Measurements from ENCODE around the gene SLC7A9.

SLC7A9 gene

DNA sequence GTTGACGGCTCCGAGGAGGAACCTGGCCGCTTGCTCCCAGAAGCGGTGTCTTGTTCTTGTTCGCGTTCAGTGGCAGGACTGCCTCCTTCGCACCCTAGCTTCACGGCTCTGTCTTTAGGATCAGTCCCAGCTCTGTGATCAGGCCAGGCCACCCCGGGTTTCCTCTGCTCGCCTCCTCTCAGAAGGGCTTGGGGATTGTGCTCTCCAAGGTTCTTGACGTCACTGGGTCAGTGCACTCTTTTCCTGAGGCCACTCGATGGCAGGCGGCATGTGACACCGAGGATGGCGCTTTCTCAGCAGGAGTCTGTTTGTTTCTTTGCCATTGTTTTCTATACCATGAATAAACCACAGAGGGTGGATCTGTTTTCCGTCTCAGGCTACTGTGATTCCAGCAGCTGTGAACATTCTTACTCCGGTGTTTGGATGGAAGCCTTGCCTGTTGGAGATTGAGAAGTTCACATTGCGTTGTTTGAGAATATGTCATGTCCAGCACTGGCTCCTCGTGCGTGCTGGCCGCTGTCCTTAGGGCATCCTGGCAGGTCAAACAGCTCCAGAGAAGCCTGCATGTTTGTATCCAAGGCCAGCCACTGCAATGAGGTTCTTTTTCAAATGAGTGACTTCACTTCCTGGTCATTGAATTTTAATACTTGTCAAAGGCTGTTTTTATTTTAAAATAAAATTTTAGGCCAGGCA lies 44.5 kb downstream of the SLC7A9 start:
- DNase-seq (ENCODE audit: low spot score): no peak

DNA sequence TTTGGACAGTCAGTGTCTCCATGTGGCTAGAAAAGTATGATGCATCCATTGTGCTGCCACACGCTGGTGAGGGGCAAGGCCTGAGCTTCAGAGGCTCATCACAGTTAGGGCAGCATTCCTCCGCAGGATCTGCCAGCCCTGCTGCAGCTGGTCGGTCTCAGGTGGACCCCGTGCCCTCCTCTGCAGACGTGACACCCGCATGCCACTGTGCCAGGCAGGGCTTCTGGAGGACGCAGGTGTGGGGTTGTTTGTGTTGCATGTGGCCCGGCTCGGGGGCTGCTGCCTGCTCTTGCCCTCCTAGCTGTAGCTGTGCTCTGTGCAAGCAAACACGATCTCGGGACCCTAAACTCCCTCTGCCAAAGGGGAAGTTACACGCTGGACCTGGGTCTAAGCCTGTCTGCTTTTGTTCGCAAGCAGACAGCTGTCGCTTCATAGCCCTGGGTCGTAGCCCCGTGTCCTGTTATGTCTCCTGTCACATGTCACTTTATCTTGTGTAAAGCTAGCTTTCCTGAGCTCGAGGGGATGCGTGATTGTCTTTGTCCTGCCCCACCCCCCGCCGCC lies 45.3 kb downstream of the SLC7A9 start:
- DNase-seq (ENCODE audit: low spot score): no peak

DNA sequence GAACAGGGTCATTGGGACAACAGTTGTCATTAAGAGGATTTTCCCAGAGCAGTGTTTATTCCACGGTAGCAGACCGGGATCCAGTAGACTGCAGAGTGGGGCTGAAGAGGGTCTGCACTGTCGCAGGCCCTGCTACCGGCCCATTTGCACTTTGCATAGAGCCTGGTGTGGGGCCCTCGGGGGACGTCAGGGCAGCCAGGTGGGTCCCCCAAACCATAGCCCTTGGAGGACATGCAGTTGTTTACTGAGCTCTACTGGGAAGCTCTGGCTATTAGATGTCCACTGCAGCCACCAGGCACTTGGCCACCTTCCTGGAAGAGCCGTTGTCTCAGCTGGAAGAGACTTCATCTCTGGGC lies 45.8 kb downstream of the SLC7A9 start:
- no peak for DNase-seq (ENCODE audit: low spot score)

DNA sequence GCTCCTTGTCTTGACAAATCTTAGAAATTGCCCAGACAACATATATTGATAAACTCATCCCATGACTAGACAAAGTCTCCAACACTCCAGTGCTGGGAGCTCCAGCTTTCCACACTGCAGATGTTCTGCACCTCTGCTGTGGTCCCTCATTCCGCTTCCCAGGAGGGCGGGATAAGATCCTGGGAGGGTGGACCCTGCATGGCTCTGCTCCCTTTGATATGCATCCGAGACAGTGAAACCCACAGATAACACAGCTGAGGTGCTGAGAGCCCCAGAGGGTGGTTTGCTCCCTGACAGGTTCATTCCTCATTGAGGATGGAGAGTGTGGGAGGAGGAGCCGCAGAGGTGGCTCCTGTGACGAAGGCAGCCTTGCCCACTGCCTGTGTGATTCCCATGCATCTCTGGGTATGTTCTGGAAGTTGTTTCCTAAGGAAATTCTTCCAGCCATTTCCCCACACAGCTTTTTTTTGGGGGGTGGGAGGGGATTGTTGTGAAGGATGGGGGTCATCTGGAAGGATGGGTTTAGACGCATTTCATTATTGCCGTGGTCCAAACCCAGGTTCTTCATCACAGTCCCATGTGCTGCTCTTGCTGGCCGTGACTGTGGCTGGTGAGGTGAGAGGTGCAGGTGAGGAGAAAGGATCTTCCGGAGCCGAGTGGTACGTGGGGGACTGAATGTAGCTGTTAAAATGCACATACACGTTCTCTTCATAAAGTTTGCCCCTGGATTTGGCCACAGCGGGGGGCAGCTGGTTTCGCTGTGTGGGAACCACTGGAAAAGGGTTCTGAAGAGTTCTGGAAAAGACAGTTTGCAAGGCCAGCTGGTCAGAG lies 46.4 kb downstream of the SLC7A9 start:
- no peak for DNase-seq (ENCODE audit: low spot score)

DNA sequence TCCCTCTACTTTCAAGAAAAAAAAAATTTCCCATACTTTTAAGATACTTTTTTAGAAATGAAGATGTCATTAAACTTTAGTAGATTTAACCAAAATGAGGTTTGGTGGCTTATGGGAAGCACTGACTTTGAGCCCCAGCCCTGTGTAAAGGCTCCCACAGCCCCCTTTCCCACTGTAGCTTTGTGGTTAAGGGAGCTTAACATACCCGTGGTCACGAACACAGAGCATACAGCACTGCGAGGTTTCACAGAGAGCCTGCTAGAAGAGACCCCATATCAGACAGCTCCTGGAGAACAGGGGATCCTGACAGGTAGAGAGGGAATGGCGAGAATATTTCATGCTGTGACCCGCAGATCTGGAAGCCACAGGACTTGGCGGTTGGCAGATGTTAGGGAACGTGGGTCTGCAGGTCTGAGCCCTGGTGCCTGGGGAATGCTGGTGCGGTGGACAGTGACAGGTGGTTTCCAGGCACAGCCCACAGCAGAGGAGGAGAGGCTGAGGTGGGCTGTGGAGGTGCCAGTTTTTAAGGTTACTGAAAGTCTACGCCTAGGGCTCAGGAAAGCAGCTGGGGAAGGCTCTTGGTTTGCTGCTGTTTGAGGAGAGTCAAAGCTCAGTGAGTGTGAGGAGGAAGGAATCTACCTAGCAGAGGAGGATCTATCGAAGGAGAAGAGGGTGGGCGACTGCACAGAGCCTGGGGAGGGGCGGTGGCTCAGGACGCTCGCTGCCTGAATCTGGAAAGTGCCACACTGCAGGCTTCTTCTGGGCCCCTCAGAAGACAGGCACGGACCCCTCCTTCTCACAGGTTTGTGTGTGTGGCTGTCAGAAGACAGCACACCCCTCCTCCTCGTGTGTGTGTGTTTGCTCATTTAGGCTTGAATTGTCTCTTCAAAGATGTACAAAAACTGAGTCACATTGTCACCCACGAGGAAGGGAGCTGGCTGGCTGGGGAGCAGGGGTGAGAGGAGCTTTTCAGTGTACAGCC lies 49.9 kb downstream of the SLC7A9 start:
- DNase-seq (ENCODE audit: low spot score): no peak

DNA sequence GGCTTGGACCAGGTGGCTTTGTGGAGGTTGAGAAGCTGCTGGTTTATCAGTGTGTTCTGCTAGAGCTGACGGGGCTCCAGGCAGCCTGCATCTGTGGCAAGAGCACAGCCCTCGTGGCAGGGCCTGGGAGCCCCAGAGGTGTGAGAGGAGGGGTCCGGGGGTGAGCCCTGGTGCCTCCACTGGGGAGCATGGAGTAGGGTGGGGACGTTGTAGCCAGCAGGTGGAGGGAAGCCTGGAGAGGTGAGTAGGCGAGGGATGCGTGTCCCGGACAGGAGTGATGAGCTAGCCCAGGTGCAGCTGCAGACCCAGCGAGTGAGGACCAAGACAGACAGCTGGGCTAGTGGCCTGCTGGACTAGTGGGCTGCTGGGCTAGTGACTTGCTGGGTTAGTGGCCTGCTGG lies 51.0 kb downstream of the SLC7A9 start:
- no peak for DNase-seq (ENCODE audit: low spot score)

DNA sequence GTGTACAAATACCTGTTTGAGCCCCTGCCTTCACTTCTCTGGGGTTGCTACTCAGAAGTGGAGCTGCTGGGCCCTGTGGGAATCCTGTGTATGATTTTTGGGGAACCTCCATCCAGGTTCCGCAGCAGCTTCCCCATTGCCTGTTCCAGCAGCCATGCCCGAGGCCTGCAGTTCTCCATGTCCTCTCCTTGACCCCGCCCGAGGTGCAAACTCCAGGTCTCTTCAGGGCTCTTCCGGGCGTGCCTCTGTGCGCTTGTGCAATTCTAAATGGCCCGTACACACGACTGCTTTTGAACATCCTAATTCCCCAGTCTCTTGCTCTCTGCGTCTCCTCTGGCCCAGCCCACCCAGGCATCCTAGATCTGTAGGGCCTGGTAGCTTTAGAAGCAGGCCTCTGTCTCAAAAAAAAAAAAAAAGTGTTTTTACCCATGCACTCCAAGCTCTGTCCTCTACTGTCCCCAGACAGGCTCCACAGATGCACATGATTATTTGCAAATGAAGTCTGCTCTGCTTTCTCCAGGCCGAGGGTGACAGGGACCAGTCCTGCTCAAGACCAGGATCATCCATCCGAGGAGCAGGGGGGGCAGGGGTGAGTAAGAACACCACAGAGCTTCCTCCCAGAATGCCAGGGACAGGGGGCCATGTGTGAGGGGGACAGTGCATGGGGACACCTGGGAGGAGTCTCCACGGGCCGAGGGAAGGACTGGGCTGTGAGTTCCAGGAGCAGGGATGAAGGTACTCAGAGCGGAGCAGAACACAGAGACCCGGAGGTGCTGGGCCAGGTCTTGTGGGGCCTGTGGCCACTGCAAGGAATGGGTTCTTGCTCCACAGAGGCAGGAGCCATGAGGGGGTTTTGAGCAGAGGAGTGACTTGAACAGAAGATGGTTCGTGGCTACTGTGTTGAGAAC lies 51.7 kb downstream of the SLC7A9 start:
- no peak for DNase-seq (ENCODE audit: low spot score)

DNA sequence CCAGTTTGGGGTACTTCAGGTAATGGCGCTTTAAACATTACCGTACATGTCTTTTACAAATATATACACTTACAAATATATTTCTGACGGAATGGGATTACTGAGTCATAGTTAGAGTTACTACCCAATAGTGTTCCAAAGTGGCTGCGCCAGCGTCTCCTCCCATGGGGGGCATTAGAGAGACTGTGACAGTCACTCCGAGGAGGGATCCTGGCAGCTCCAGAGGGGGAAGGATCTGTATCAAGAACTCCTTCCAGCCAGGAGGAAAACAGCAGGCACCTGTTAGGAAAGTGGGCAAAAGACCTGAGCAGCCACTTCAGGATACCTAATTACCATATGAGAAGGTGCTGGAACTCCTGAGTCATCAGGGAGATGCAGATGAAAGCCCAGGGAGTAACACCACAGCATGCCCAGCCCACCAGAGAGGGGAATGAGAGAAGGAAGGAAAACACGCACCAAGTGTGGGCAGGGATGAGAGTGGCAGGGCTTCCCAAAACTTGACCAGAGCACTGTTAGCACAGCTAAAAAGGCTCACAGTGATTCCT lies 52.9 kb downstream of the SLC7A9 start:
- DNase-seq (ENCODE audit: low spot score): no peak

DNA sequence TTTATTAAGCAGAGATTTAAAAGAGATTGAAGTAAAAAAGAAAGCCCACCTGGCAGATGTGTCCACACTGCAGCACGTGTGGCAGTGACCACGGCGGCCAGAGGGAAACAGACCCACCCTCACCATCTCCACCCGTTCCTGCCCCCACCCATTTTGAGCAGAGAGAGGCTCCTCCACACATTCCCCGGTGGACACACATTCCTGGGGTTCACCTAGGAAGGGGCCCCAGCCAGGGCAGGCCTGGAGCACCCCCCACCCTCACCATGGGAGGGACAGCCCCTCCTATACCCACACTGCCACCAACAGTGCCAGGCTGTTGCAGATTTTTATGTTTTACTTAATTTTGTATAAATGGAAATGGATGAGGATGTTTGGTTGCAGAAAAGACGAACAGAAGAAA lies 54.9 kb downstream of the SLC7A9 start:
- no peak for DNase-seq (ENCODE audit: low spot score)

DNA sequence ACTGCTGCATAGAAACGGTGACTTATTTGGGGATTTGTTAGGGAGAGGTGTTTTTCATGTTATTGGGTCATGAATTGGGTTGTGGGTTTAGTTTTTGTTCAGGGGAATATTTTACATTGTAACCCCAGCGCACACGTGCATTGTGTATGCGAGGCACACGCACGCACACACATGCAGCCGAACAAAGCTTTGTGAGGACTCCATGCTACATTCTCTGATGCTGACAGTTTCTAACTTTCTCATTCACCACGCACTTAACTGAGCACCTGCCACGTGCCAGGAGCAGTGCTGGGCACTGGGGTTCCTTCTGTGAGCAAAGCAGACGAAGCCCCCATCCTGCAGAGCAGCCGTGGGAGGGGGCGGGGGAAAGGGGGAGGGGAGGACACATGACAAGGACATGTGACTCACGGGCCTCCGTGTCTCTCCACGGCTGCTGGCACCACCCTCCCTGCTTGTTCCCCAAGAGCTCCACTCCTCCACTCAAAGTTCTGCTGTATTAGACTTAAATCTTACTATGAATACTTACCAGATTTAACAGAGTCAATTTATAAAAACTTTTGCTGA lies 55.6 kb downstream of the SLC7A9 start:
- DNase-seq (ENCODE audit: low spot score): no peak

DNA sequence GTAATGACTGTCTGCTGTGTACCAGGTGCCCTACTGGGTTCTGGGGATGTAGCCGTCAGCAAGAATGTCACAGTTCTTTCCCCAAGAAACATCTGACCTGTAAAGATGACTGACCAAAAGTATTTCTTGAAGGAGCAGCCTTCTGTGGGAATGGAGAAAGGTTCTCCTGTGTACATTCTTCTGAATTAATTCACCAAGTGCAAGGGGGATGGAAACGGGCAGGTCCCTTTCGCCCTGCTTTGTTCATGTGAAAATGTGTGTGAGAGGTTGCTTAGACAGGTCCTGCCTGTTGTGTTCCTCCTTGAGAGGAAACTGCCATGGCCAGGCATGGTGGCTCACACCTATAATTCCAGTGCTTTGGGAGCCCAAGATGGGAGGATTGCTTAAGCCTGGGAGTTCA lies 57.0 kb downstream of the SLC7A9 start:
- no peak for DNase-seq (ENCODE audit: low spot score)

DNA sequence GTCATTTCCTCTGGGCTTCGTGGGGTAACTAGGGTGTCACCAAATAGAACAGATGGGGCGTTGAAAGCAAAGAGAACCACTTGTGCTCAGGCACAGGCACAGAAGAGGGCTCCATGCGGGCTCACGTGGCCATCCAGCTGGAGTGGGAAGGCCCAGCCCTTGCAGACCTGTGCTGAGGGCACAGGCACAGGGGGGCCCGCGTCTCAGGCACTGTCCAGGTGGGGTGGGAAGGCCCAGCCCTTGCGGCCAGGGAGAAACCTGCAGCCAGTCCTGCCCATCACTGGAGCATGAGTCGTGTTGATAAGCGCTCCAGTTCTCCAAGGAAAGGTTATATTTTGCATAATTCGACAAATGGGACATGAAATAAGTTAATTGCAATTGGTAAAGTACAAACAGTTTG lies 57.5 kb downstream of the SLC7A9 start:
- no peak for DNase-seq (ENCODE audit: low spot score)

DNA sequence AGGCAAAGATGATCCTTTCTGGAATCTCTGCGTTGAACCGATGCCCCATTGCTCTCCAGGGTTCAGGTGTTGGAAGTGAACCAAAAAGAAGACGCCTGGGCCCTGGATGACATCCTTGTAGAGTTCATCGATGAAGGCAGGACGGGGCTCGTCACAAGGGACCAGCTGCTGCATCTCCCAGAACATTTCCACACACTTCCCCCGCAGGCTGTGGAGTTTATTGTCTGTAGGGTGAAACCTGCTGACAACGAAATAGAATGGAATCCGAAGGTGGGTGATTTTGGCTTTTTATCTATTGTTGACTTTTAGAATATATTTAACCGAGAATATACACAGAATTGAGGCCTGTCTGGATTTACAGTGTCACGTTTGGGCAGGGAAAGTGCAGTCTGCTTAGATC lies 58.4 kb downstream of the SLC7A9 start:
- DNase-seq (ENCODE audit: low spot score): no peak

DNA sequence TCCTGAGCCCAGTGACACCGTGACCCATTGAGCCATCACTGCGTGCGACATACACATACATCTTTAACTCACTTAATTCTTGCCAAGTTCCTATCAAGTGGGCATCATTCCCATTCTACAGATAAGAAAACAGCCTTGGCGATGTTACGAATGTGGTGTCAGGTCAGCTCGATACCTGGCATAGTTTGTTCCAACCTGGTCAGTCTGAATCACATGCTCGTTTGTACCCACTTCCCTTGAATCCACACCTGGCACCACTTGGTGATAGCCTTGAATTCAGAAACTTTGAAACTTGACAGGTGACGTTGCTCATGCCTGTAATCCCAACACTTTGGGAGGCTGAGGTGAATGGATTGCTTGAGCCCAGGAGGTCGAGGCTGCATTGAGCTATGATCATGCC lies 59.1 kb downstream of the SLC7A9 start:
- DNase-seq (ENCODE audit: low spot score): no peak

DNA sequence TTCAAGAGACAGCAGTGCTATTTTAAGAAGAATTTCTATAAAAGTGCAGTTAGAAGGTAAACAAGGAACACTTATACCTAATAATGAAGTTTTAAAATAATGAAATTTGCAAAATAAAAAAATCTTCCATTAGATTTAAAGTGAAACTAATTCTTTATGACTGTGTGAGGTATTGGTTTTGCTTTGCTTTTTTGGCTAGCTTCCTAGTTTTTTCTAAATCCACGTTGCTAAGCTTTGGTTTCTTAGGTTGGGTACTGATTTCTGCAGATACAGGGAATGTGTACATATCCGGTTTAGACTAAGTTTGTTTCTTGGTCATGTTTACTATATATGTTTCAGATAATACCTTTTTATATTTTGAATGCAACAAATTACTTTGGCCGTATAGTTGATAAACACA lies 59.8 kb downstream of the SLC7A9 start:
- DNase-seq (ENCODE audit: low spot score): no peak

DNA sequence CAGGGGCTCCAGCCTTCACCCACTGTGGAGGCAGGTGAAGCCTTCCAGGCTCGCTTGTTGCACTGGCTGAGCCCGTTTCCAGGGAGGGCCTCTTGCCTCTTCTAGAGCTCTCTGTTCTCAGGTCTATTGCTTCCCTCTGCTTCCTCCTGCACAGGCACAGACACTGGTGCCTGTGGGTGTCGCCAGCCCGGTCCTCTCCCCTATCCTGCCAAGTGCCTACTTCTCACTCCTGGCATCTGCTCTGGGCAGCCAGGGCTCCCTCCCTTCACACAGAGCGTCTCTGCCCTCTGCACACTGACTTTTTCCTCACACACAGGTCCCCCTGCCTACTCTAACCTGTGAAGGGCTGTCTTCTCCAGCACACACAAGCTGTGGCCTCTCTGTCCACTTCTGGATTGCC lies 60.3 kb downstream of the SLC7A9 start:
- DNase-seq (ENCODE audit: low spot score): no peak

DNA sequence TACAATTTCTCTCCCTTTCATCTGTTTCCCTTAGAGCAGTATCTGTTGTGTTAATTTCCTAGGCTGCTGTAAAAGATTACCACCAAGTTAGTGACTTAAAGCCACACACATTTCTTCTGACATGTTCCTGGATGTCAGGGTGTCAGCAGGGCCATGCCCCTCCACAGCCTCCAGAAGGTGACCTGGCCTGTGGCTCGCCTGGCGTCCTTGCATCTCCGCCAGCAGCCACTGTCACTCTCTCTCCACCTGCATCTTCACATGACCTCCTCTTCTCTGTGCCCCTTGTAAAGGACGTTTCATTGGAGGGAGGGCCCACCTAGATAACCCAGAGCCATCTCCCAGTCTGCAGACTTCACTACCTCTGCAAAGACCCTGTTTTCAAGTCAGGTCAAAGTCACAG lies 61.3 kb downstream of the SLC7A9 start:
- DNase-seq (ENCODE audit: low spot score): no peak

DNA sequence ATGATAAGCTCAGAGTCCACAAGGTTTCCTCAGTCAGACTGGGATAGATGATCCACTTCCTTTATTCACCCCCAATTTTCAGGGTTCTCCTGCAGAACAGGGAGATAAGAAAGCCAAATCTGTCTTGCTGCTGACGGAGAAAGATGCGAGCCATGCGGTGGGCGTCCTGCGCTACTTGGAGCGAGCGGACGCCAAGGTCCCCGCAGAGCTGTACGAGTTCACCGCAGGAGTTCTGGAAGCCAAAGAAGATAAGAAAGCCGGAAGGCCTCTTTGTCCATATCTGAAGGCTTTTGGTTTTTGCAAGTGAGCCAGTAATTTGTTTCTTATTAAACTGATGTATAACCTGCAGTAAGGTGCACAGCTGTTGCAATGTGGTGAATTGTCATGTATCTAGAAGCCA lies 66.7 kb downstream of the SLC7A9 start:
- no peak for DNase-seq (ENCODE audit: low spot score)

DNA sequence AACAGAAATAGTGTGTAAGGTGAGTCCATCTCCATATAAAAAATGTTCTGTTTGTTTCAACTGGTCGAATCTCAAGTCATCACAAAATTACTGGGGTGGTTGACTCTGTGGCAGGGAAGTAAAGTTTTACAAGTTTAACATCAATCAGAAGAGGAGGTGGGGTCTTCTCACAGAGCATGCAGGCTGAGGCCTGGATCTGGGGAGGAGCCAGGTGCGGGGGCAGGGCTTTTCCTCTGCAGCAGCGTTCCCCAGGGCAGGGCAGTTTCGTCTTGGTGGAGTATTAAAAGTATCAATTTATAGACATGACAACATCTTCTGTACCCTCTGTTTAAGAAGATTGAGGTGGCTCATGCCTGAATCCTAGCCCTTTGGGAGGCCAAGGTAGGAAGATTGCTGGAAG lies 68.8 kb downstream of the SLC7A9 start:
- no peak for DNase-seq (ENCODE audit: low spot score)

DNA sequence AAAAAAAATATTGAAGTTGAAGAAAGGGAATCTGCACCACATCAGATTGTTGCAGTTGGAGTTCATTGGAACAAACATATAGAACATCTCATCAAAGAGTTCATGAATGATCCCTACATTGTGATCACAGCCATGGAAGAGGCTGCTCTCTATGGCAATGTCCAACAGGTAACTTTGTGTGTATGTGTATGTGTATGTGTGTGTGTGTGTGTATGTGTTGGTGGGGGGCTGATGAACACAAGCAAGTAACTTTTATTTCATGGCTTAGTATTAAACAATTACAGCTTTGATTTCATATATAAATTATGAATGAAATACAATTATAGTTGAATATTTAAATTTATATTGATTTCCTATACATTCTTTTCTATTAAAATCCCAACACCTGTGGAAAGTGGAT lies 69.4 kb downstream of the SLC7A9 start:
- no peak for DNase-seq (ENCODE audit: low spot score)

DNA sequence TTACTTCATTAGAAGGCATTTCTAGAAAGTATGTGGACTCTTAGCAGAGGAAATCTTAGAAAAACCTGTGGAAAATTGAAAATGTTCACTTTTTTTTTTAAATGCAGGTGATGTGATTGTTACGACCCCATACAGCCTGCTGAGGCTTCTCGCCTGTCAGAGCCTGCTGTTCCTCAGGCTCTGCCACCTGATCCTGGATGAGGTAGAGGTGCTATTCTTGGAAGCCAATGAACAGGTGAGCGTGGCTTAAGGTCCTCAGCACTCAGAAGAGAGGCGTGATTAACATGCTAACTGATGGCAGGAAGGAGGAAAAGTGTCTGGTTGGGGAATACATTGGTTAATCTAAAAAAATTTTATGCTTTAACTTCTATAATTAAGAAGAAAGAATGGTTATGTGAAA lies 71.4 kb downstream of the SLC7A9 start:
- DNase-seq (ENCODE audit: low spot score): no peak
